Endothelial cell (in vitro differentiated cells): Measurements from ENCODE around the gene SEC62. TPM values are rescaled to one million over a fixed set of nuclear protein-coding genes. Genes with fewer than 3 reads are reported as not detected.

ENCODE experiments used
- DNase-seq: peaks from one replicate; pipeline ENCODE4 v3.0.0; 2021; ENCODE audit warnings: low spot score
- H3K27ac Mint-ChIP-seq: one replicate; pipeline ENCODE4 v1.8.0; 2021; ENCODE audit warnings: mixed read lengths, inconsistent platforms; ENCODE audit not compliant: unreplicated experiment
- H3K27me3 Mint-ChIP-seq: one replicate; pipeline ENCODE4 v1.8.0; 2021; ENCODE audit warnings: mild to moderate bottlenecking, moderate library complexity, mixed read lengths, inconsistent platforms; ENCODE audit not compliant: unreplicated experiment
- H3K36me3 Mint-ChIP-seq: one replicate; pipeline ENCODE4 v1.8.0; 2021; ENCODE audit warnings: mild to moderate bottlenecking, low read depth, mixed read lengths, inconsistent platforms; ENCODE audit not compliant: unreplicated experiment
- H3K4me1 Mint-ChIP-seq: one replicate; pipeline ENCODE4 v1.8.0; 2021; ENCODE audit warnings: mild to moderate bottlenecking, mixed read lengths, inconsistent platforms; ENCODE audit not compliant: unreplicated experiment
- H3K4me3 Mint-ChIP-seq: one replicate; pipeline ENCODE4 v1.8.0; 2021; ENCODE audit warnings: mild to moderate bottlenecking, mixed read lengths, inconsistent platforms; ENCODE audit not compliant: unreplicated experiment
- H3K9me3 Mint-ChIP-seq: one replicate; pipeline ENCODE4 v1.8.0; 2021; ENCODE audit warnings: mixed read lengths, inconsistent platforms; ENCODE audit not compliant: unreplicated experiment
- CTCF ChIP-seq: fragments of 200-600 bp; sonication (generic); IDR thresholded peaks from one replicate; pipeline ENCODE4 v1.5.0; 2021; ENCODE audit warnings: antibody characterized with exemption; ENCODE audit not compliant: unreplicated experiment
- total RNA-seq: library from RNA; stranded (reverse); fragmentation: NEBNext Ultra II Directional; extraction: Animal tissue kit (Norgen Biotek cat#: 25700); gene quantifications from one replicate; pipeline ENCODE4 v1.2.1, GENCODE V29; 2021; ENCODE audit not compliant: unreplicated experiment

Gene SEC62
- total RNA-seq, 1 donor from 2014 or later: 89.3 TPM

GRCh38 chr3:169992781-169993180, 26.2 kb downstream of the SEC62 start:
- no peak overlapping the region for H3K27ac Mint-ChIP-seq
- no peak for DNase-seq
- TF ChIP-seq CTCF: no peak
- no peaks in the 10 kb centered on the region for H3K27me3 Mint-ChIP-seq
- H3K9me3 Mint-ChIP-seq: no peaks in the 10 kb centered on the region
- peaks cover 12% of the 10 kb centered on the region for H3K36me3 Mint-ChIP-seq
- peak overlapping the region; percentile 40 for H3K4me3 Mint-ChIP-seq
- peaks cover 5% of the 10 kb centered on the region for H3K4me1 Mint-ChIP-seq

- no peak overlapping the region for H3K4me3 Mint-ChIP-seq
- H3K9me3 Mint-ChIP-seq: no peaks in the 10 kb centered on the region
- no peaks in the 10 kb centered on the region for H3K27me3 Mint-ChIP-seq
- H3K4me1 Mint-ChIP-seq: peaks cover 5% of the 10 kb centered on the region
- no peak for TF ChIP-seq CTCF
- peaks cover 12% of the 10 kb centered on the region for H3K36me3 Mint-ChIP-seq
- no peak overlapping the region for H3K27ac Mint-ChIP-seq
- DNase-seq: no peak
These were observed 27.2 kb downstream of the SEC62 start for GRCh38 chr3:169993761-169994160.

- no peak for TF ChIP-seq CTCF
- DNase-seq: no peak
- Mint-ChIP-seq H3K9me3 (no peaks in the 10 kb centered on the region), H3K4me1 (peaks cover 5% of the 10 kb centered on the region), H3K27ac (no peak overlapping the region), H3K36me3 (peaks cover 18% of the 10 kb centered on the region), H3K4me3 (no peak overlapping the region), H3K27me3 (no peaks in the 10 kb centered on the region)
These were observed 29.5 kb downstream of the SEC62 start for GRCh38 chr3:169996063-169996462.

- H3K4me1 Mint-ChIP-seq: peaks cover 25% of the 10 kb centered on the region
- H3K27ac Mint-ChIP-seq: no peak overlapping the region
- peaks cover 12% of the 10 kb centered on the region for H3K36me3 Mint-ChIP-seq
- no peak overlapping the region for H3K4me3 Mint-ChIP-seq
- TF ChIP-seq CTCF: no peak
- no peak for DNase-seq
- no peaks in the 10 kb centered on the region for H3K27me3 Mint-ChIP-seq
- no peaks in the 10 kb centered on the region for H3K9me3 Mint-ChIP-seq
These were observed 32.1 kb downstream of the SEC62 start for GRCh38 chr3:169998668-169999131.

GRCh38 chr3:169999433-169999832, 32.8 kb downstream of the SEC62 start:
- no peak for DNase-seq
- H3K9me3 Mint-ChIP-seq: no peaks in the 10 kb centered on the region
- H3K36me3 Mint-ChIP-seq: peaks cover 12% of the 10 kb centered on the region
- H3K27ac Mint-ChIP-seq: no peak overlapping the region
- no peak overlapping the region for H3K4me3 Mint-ChIP-seq
- H3K4me1 Mint-ChIP-seq: peaks cover 32% of the 10 kb centered on the region
- H3K27me3 Mint-ChIP-seq: no peaks in the 10 kb centered on the region
- TF ChIP-seq CTCF: no peak
